GM19035 (cell line): Measurements from ENCODE around the gene LURAP1L.
"Not testable (repeated sequence)": the region's sequence is repeated elsewhere in the genome, so short reads cannot be mapped to it uniquely, and the experiment has no call there.

Experiments used
- ATAC-seq: cut with Tn5 transposase; IDR thresholded peaks from one replicate; pipeline ENCODE4 v1.9.1; 2021; ENCODE audit not compliant: unreplicated experiment

Gene LURAP1L

DNA sequence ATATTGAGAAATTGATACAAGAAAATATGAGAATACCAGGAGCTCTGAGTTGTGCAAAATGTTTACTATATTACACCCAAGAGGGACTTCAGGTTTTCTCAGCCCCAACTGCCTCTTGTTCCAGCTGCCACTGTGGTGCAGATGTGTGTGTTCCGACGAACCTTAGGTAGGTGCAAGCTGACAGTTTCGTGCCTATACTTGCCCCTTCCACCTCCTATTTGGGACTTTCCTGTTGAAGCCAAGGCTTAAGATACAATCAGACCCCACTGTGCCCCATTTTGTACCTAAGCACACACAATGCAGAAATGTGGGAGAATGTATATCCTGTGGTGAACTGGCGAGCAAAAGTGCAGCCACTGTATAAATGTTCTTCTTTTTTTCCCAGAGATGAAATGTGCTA is 80.2 kb downstream of the LURAP1L start:
- no peak for ATAC-seq

DNA sequence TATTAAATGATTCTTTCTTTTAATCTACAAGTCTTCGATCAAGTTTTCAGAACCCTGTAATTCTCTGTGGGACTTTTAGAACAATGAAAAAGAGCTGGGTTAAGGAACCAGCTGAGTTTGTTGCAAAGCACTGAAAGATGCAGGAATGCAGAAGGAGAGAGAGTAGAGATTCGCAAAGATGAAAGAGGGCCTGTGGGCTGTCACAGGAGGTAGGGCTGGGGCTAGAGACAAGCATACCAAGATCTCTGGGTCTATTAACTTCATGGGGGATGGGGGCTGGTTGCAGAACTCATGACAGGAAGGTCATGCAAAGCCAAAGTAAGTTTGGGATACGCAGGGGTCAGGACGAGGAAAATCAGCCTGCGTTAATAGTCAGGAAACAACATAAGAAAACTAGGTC is 81.8 kb downstream of the LURAP1L start:
- no peak for ATAC-seq

- ATAC-seq = no peak
Measured at GRCh38 chr9:12859704-12860251, 85.0 kb downstream of the LURAP1L start.

- ATAC-seq = no peak
Measured at GRCh38 chr9:12860998-12861397, 86.2 kb downstream of the LURAP1L start.

- ATAC-seq = no peak
Measured at GRCh38 chr9:12862611-12863410, 88.0 kb downstream of the LURAP1L start.

GRCh38 chr9:12863618-12864017 is 88.8 kb downstream of the LURAP1L start:
- ATAC-seq = no peak

DNA sequence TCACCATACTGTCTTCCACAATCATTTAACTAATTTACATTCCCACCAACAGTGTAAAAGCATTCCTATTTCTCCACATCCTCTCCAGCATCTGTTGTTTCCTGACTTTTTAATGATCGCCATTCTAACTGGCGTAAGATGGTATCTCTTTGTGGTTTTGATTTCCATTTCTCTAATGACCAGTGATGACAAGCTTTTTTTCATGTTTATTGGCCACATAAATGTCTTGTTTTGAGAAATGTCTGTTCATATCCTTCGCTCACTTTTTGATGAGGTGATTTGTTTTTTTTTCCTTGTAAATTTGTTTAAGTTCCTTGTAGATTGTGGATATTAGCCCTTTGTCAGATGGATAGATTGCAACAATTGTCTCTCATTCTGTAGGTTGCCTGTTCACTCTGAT is 90.6 kb downstream of the LURAP1L start:
- not testable (repeated sequence) for ATAC-seq
